ENCODE measurements around the gene SAMD3.
"Not testable (repeated sequence)": the region's sequence is repeated elsewhere in the genome, so short reads cannot be mapped to it uniquely, and the experiment has no call there.

Gene SAMD3, protein sequence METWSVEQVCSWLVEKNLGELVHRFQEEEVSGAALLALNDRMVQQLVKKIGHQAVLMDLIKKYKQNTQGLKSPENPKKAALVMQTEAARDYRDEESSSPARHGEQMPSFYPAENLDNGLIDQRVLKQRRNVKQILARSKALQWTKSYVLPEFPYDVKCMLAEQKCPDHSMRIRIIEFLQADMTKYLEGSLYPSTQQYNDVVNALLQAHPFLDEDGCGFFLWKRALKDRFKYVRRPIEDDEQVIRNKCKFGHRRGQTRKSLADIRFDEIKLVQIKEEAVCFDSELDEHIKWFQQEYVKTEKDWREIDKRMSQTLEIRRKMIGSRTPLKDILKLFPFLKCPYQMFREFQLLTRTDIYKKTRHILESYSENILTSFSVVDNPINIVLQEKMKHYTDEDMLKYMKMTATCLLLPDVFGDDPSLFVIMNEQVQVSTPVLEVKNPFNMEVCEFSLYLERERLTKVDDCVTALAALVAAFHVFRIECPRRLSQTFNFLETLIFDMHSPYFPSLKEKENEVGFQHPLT

DNA sequence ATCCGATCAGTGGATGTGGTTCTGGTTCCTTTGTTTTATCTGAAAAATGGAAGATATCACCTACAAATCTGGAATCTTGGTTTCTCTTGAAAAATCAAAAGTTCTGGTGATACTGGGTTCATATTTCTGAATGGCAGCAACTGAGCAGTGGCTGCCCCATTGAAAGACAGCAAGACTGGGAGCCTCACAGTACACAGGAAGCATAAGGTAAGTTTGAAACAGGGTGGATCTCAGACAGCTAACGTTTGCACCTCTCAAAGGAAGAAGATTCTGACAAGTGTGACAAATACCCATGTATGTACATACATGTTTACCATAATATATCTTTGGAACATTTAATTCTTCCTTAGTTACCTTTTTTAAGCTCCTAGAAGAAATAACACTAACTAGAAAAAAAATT lies at the start of gene SAMD3:
Gene SAMD3 (minus strand): TSS at position 177 of the 400 bp plus-strand sequence. CDS start 7,678 bp downstream, outside the sequence.
- DNase-seq = no peak

DNA sequence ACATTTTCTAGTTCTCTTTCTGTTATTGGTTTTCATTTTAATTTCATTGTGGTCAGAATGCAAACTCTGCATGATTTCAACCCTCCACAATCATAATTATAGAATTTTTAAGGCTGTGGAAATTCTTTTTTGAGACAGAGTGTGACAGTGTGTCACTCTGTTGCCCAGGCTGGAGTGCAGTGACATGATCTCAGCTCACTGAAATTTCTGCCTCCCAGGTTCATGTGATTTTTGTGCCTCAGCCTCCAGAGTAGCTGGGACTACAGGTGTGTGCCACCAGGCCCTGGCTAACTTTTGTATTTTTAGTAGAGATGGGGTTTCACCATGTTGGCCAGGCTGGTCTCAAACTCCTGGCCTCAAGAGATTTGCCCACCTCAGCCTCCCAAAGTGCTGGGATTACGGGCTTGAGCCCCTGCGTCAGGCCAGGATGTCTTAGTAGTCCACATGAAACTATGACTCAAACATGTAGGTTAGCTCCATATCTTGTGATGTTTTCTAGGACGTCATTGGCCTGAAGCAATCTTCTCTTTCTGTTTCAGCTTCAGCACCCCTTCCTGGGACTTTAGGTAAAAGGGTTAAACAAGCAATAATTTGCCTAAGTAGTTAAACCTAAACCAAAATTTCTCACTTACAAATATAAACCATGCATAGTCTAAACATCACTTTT lies 47.4 kb upstream of the SAMD3 start:
- no peak for DNase-seq

DNA sequence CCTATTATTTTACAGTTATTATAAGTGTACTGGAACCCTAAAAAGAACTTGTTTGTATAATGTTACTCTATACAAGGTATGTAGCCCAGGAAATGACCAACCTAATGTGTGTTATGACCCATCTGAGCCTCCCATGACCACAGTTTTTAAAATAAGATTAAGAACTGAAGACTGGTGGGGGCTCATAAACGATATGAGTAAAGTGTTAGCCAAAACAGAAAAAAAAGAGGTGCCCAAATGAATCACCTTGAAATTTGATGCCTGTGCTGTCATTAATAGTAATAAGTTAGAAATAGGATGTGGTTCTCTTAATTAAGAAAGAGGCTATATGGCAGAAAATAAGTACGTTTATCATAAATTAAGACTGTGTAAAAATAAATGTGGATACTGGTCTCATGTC lies 42.8 kb upstream of the SAMD3 start:
- DNase-seq = not testable (repeated sequence)

DNA sequence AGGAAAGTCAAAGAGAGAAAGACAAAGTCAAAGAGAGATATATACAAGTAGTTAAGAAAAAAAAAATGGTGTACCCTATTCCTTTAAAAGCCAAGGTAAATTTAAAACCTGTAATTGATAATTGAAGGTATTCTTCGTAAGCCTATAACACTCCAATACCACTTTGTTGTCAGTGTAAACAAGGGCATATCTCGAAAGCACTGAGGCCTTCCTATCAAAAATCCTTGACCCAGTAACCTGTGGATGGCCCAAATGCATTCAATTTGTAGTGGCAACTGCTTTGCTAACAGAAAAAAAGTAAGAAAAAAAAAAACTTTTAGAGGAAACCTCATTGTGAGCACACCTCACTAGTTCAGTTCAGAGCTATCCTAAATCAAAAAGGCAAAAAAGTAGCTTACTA lies 39.3 kb upstream of the SAMD3 start:
- DNase-seq = no peak

DNA sequence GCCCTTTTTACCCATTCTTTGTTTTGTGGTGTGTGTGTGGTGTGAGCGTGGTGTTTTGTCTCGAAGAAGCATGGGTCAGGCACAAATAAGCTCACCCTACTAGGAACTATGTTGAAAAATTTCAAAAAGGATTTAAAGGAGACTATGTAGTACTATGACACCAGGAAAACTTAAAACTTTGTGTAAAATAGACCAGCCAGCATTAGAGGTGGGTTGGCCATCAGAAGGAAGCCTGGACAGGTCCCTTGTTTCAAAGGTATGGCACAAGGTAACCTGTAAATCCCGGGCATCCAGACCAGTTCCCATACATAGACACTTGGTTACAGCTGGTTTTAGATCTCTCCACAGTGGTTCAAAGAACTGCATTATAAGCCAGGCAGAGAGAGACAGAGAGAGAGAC lies 38.8 kb upstream of the SAMD3 start:
- DNase-seq = not testable (repeated sequence)

DNA sequence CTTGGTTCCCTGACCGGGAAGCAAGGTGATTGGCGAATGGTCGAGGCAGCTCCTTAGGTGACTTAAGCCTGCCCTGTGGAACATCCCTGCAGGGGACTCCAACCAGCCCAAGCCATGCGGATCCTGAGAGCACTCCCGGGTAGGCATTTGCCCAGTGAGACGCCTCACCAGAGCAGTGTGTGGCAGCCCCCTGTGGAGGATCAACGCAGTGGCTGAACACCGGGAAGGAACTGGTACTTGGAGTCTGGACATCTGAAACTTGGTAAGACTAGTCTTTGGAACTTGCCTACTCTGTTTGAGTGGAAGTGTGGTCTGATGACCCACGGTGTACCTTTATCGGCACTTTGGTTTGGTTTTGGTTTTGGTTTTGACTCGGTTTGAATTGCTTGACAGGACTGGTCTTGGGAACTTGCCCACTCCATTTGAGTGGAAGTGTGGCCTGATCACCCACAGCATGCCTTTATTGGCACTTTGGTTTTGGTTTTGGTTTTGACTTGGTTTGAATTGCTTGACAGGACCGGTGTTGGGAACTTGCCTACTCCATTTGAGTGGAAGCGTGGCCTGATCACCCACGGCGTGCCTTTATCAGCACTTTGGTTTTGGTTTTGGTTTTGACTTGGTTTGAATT lies 38.0 kb upstream of the SAMD3 start:
- not testable (repeated sequence) for DNase-seq

DNA sequence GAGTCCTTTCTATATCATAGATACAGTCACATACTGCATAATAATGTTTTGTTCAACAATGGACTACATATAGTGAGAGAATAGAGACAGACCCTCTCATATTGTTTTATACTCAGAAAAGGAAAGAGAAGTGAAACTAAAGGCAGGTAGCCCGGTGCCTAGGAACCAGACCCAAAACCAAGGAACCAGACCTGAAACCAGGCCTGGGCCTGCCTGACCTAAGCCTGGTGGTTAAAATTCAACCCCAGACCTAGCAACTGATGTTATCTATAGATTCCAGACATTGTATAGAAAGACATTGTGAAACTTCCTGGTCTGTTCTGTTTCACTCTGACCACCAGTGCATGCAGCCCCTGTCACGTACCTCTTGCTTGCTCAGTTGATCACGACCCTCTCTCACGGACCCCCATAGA lies 37.3 kb upstream of the SAMD3 start:
- DNase-seq = not testable (repeated sequence)

DNA sequence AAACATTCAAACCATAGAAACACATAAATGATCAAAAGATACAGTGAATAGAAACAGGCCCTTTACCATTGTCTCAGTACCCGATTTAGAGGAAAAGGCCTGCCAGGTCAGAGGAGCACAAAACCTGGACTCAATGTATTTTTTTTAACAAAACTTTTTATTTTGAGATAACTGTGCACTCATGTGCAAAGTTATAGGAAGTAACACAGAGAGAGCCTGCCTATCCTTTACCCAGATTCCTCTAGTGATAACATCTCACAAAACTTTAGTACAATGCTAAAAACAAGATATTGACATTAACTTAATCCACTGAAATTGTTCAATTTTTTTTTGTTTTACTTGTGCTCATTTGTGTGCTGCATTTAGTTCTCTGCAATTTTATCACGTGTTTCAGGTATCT lies 36.8 kb upstream of the SAMD3 start:
- no peak for DNase-seq

DNA sequence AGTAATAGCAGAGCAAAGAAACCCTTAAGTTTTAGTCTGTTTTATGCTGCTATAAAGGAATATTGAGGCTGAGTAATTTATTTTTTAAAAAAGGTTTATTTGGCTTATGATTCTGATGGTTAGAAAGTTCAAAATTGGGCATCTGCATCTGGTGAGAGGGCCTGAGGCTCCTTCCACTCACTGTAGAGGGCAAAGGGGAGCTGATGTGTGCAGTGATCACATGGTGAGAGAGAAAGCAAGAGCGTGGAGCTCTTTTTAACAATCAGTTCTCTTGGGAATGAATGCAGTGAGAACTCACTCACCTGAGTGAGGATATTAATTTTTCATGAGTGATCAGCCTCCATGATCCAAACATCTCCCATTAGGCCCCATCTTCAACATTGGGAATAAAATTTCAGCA lies 36.4 kb upstream of the SAMD3 start:
- no peak for DNase-seq

DNA sequence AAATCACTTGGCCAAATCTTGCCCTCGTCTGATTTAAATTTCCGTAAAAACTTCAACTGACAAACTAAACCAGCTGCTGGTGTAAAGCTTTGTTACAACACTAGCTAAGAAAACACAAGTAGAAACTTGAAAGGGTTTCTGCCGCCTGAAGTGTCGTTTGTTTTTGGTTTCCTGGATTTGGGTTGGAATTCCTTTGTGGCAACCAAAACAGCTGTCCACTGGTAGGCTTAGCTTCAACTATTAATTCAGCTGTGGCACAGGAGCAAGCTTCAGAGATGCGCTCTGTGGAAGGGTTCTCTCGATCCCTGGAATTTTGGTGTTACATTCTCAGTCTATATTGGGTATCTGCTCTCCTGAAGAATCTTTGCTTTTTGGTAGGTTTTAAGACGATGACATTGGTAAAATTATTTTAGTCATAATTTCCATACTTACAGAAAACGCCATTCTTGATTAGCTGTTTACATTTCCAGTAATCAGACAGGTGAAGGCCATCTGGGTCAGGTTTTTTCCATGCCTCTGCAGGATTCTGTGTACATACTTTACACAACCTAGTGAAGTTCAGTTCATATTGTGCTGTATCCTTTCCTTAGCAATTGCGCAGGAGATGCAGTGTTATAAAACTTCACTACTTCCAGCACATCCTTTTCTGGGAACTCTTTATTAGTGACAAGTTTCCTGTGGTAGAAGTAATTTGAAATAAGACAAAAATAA lies 29.9 kb upstream of the SAMD3 start:
- no peak for DNase-seq

DNA sequence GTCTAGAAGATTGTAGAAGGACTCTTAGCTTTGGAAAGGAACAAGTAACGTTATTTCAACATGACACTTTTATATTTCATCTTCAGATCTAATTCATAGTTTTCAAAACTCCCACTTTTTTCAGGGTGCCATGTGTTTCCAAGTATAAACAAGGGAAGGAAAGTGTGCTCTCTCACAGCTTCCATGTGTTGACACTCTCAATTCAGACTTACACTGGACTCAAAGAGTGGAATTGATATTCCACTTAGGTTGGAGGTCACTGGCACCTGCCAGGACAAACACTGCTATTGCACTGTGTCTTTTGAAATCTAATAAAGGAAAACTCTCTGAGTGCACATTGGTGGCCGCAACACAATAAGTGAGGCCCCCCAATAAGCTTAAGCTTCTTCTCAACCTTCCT lies 22.5 kb upstream of the SAMD3 start:
- DNase-seq = no peak

DNA sequence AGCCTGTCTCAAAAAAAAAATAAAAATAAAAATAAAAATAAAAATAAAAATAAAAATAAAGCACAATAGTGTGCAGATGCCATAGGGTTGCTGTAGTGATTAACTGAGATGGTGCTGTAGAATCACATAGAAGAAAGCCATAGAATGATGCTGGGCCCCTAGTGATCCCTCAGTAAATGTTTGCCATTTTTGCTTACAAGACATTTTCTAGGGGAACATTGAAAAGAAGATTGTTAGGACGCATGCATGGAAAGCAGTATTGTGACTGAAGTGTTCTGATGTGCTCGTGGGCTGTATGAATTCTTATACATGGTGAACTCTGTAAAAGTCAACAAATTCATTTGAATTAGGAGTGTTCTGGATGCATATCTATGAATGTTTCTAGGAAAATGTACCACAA lies 22.0 kb upstream of the SAMD3 start:
- no peak for DNase-seq

DNA sequence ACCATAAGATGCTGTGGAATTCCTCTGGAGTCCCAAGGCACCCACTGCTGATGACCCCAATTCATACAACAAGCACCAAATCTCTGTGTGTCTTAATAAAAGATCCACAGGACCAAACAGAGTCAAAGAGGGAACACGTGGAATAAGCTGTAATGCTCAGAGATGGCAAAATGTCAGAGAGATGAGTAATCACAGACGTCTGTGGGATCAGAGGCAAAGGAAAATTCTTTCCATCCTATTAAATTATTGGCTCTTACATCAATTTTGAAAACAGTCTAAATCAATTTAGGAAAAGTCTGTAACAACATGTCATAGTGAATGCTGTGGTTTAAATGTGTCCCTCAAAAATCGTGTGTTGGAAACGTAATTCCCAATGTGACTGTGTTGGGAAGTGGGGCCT lies 17.5 kb upstream of the SAMD3 start:
- DNase-seq = no peak

DNA sequence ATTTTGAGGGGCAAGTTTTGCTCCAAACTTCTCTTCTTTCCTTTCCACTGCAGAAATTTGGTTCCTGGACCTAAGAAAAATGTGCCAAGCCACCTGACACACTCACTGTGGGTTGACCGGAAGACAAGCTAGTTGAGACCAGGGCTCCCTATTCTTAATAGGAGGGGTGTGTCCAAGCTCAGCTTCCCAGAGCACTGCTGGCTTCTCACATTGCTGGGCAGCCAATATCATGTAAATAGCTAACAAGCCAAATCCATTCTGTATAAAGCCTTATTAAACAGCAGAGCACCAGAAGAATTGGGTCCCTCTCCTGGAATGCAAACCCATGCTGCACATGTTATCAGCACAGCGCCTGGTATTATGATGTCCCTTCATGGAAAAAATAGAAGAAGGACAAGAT lies 17.0 kb upstream of the SAMD3 start:
- no peak for DNase-seq

DNA sequence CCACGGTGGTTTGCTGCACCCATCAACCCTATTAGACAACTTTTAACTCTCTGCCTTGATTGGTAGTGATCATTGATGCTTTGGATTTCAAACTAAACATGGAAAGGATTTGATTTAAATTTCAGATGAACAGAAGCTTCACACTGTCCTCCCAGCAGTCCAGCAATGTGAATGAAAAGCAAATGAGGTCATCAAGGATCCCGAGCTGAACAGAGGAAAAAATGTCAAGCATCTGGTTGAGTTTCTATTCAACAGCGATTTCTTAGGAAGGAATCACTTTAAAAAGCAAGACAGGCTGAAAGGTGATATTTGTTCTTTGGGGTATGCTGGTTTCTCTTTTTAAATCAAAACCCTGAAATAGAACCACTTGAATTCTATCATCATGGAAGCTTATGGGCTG lies 10.6 kb upstream of the SAMD3 start:
- DNase-seq = no peak

DNA sequence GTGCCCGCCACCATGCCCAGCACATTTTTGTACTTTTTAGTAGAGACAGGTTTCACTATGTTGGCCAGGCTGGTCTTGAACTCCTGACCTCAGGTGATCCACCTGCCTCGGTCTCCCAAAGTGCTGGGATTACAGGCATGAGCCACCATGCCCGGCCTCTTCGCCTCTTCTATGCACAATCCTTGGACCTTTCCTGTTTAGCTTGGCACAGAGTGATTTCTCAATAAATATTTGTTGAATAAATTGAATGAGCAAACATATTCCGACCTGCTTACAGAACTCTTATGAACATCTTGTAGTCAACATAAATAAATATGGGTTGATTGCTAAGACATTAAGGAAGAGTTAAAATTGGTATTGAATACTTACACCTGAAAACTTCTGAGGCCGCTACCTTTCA lies 7.8 kb upstream of the SAMD3 start:
- not testable (repeated sequence) for DNase-seq

DNA sequence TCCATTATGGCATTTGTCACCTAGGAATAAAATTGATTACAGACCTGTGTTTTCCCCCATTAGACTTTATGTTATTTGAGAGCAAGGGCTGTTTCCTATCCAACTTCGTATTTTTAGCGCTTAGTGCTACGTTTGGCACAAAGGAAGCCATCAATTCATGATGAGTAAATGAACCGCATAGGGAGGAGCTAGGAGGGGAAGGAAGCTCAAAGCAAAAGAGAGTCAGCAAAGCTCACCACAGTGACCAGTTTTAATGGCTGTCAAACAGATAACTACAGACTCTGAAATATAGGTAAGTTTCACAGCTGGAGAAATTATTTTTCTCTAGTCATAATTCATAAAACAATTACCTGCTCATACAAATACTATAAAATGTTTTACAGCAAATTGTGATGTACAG lies 6.9 kb upstream of the SAMD3 start:
- no peak for DNase-seq

DNA sequence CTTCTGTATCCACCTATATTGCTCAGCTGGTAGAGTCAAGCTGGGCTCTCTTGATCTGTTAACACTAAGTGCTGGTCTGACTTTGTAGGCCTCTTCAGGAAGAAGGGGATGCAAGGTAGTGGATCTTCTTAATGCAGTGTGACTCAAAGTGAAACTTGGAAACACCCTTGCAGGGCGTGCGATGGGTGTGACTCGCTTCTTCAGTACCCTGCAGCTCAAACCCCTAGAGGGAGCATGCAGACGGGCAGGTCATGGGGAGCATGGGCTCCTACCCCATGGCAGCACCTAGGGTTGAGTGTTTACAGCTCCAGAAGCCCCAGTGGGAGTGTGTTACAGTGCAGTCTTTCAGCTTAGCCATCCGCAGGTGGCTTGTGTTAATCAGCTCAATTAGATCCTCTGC lies 757 bp upstream of the SAMD3 start:
- DNase-seq = no peak

DNA sequence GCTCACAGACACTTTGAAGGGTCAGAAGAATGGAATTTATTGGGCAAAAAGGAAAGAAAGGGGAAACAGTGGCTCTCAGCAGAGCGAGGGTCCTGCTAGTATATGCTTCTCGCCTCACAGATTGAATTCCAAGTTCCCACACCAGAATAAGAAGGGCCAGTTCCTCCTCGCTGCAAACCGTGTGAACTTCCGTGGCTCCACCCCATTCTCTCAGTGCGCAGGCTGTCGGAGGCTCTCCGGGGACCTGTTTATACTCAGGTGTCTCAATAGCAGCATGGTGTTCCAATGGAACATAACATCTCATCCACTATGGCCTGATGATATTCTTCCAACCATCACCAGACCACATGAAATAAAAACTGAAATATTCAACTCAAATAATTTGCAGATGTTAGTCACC lies 4.6 kb downstream of the SAMD3 start:
- DNase-seq = no peak

DNA sequence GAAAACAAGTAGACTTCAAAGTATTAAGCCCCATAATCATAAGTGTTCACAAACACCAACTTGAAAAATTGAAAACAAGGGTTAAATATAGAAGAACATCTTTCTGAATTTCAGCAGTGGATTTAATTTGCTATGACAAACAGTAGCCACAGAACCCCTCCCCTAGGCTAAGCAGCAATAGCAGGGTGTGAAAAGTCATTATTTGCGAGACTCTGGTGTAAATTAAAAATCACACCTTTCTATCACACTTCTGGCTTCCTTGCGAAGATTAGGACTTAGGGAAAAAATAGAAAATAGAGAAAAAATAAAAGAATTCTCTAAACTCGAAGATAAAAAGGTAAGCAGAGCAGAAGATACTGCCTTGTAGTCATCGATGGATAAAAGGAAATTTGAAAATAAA lies 6.1 kb downstream of the SAMD3 start:
- DNase-seq = no peak

DNA sequence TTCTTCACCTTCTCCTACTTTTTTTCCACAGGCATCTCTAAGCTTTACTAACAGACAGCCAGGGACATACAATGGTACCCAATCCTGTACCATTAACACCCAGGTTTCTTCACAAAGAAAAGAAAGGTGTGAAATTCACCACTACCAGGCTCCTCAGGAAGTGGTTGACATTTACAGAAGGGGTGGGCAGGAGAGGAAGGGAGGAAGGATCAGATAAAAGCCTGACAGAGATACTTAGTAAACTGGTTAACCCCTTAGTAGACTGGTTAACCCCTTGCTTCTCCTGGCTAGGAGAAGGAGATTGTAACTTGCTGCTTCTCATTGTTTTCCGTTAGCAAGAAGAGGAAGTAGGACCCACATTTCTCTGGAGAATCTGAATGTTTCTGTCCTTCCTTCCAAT lies 7.2 kb downstream of the SAMD3 start:
- no peak for DNase-seq

DNA sequence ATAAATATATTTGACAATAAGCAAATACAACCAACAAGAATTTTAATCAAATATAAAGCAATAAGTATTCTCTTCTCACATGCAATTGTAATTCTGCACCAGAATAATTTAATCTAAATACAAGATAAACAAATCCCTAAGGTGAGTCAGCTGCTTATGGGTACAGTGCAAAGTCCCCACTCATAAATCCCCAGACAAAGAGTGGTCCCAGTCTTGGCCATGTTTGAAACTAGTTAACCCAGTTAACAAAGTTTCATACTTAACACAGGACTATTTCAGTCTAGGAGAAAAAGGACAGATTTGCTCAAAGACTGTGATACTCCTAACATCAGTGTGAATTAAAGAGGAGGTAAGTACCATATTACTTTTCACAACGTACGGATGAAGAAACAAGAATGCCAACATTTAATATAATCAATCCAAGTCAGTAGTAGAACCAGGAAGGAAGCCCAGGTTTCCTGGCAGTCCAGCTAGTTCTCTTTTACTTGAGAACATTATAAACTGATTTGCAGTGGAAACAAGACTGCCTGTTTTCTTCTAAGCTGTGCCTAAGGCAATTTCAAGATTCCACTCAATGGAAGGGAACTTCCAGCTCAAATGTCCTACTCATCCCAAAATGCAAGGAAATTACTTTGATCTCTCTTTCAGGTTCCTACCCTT lies 10.4 kb downstream of the SAMD3 start:
- no peak for DNase-seq

DNA sequence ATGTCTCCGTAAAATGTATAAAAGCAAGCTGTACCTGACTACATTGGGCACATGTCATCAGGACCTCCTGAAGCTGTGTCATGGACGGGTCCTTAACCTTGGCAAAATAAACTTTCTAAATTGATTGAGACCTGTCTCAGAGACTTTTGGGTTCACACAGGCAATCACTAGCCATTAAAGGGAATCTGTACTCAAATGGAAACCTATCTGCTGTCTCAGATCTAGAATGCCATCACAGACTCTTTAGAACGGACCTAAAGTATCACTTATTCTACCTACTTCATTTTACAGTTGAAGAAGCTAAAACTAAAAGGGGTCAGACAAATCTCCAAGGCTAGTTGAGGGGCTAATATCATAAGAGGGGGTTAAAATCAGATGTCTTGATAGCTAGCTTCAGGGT lies 11.1 kb downstream of the SAMD3 start:
- DNase-seq = no peak
